ENCODE results near the gene TRNAU1AP. TPM values are rescaled to one million over a fixed set of nuclear protein-coding genes. Genes with fewer than 3 reads are reported as not detected.
"Not testable (repeated sequence)": the region's sequence is repeated elsewhere in the genome, so short reads cannot be mapped to it uniquely, and the experiment has no call there.

The TRNAU1AP gene
- total RNA-seq, 4 donors from 2014 or later = 19.4 to 34.1 (median 23.2) TPM

DNA sequence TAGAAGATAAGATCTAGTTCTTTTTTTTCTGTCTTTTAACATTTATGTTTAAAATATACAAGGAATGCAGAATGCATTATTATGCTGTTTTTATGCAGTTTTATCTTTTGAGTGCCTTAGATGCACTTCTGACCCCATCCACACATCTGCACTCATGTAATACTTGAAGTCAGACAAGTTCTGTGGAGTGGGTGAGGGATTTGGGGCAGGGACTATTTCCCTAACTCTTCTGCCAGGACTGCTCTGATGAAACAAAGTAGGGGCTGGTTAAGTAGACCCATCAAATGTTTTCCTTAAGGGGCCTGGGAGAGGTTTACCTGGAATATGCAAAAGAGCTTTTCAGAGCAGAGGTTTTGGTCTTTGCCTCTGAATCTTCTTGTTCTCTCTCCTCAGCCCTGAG is 11.4 kb downstream of the TRNAU1AP start:
- Histone ChIP-seq H3K27ac (replicated peaks in 1 of 4) (no peak overlapping the region), H3K36me3 (peaks cover 87 to 100% (median 100%) of the 10 kb centered on the region in 4 donors), H3K4me3 (no peak overlapping the region), H3K27me3 (no peaks in the 10 kb centered on the region), H3K9me3 (no peaks in the 10 kb centered on the region), H3K4me1 (no peaks in the 10 kb centered on the region)
- TF ChIP-seq POLR2A (IDR thresholded peaks at IDR 0.05; ENCODE audit: low read depth) (no peak), POLR2AphosphoS5 (IDR thresholded peaks at IDR 0.05) (no peak), EP300 (IDR thresholded peaks at IDR 0.05) (no peak)
- TF ChIP-seq, protein P1, sequence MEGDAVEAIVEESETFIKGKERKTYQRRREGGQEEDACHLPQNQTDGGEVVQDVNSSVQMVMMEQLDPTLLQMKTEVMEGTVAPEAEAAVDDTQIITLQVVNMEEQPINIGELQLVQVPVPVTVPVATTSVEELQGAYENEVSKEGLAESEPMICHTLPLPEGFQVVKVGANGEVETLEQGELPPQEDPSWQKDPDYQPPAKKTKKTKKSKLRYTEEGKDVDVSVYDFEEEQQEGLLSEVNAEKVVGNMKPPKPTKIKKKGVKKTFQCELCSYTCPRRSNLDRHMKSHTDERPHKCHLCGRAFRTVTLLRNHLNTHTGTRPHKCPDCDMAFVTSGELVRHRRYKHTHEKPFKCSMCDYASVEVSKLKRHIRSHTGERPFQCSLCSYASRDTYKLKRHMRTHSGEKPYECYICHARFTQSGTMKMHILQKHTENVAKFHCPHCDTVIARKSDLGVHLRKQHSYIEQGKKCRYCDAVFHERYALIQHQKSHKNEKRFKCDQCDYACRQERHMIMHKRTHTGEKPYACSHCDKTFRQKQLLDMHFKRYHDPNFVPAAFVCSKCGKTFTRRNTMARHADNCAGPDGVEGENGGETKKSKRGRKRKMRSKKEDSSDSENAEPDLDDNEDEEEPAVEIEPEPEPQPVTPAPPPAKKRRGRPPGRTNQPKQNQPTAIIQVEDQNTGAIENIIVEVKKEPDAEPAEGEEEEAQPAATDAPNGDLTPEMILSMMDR (IDR thresholded peaks at IDR 0.05) = no peak
- DNase-seq (ENCODE audit: extremely low spot score) = no peak
- intact Hi-C loops (cut with DNase I) = no loop called here

DNA sequence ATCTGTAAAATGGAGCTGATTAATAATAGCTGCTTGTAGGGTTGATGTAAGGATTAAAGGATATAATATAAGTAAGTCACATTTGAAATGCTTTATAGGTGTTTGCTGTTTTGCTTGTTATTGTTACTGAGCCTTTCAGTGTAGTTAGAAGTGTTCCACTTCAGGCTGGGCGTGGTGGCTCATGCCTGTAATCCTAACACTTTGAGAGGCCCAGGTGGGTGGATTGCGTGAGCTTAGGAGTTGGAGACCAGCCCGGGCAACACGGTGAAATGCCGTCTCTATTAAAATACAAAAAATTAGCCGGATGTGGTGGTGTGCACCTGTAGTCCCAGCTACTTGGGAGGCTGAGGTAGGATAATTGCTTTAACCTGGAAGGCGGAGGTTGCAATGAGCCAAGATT is 12.2 kb downstream of the TRNAU1AP start:
- no peak for DNase-seq (ENCODE audit: extremely low spot score)
- no peaks in the 10 kb centered on the region for H3K9me3 ChIP-seq
- intact Hi-C loops (cut with DNase I) = no loop called here
- no peak overlapping the region for H3K4me3 ChIP-seq
- peaks cover 84 to 100% (median 96%) of the 10 kb centered on the region in 4 donors for H3K36me3 ChIP-seq
- H3K4me1 ChIP-seq = no peaks in the 10 kb centered on the region
- 100% methylated on average over 7 of the region's 7 CpGs for WGBS
- TF ChIP-seq POLR2A (IDR thresholded peaks at IDR 0.05; ENCODE audit: low read depth) (no peak), POLR2AphosphoS5 (IDR thresholded peaks at IDR 0.05) (no peak)
- no peak overlapping the region for H3K27ac ChIP-seq (replicated peaks in 1 of 4)
- H3K27me3 ChIP-seq = no peaks in the 10 kb centered on the region

DNA sequence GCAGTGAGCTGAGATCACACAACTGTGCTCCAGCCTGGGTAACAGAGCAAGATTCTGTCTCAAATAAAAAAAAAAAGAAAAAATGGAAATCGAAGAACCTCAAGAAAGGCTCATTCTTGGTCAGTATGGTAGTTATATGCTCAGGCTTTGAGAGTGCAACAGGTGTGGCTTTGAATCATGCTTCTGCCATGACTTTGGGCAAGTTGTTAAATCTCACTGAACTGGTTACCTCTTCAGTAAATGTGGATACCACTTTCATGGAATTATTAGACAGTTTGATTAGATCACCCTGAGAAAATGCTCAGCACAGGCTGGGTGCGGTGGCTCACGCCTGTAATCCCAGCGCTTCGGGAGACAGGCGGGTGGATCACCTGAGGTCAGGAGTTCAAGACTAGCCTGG is 12.8 kb downstream of the TRNAU1AP start:
- intact Hi-C loops (cut with DNase I) = no loop called here
- 87% methylated on average over 6 of the region's 6 CpGs for WGBS
- no peak for TF ChIP-seq POLR2A (IDR thresholded peaks at IDR 0.05; ENCODE audit: low read depth)
- TF ChIP-seq, protein P1 (IDR thresholded peaks at IDR 0.05) = no peak
- TF ChIP-seq EP300 (IDR thresholded peaks at IDR 0.05) = no peak
- no peak for TF ChIP-seq POLR2AphosphoS5 (IDR thresholded peaks at IDR 0.05)

DNA sequence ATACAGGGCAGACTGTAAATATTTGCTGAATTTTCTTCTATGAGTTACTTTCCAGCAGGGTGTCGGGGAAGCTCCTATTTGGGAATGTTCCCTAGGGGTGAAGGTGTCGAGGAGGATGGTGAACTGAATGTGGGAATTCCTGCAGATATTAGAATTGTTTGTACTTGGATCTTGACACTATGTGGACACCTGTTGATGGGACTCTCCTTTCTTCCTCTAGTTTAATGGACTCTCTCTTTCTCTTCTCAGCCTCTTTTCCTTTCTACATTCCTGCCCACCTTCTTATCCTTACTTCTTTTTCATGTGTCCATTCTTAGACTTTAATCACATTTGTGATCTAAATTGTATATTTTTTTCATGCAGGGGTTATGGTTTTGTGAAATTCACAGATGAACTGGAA is 14.0 kb downstream of the TRNAU1AP start:
- H3K9me3 ChIP-seq = no peaks in the 10 kb centered on the region
- H3K27ac ChIP-seq (replicated peaks in 1 of 4) = no peak overlapping the region
- no peaks in the 10 kb centered on the region for H3K4me1 ChIP-seq
- 100% methylated on average over 2 of the region's 2 CpGs for WGBS
- H3K27me3 ChIP-seq = no peaks in the 10 kb centered on the region
- peaks cover 74 to 100% (median 94%) of the 10 kb centered on the region in 4 donors for H3K36me3 ChIP-seq
- no peak for DNase-seq (ENCODE audit: extremely low spot score)
- H3K4me3 ChIP-seq = no peak overlapping the region
- intact Hi-C loops (cut with DNase I) = no loop called here
- TF ChIP-seq, protein P1 (IDR thresholded peaks at IDR 0.05) = no peak

More for the DNA sequence above, 12.8 kb downstream of the TRNAU1AP start:
- no peaks in the 10 kb centered on the region for H3K4me1 ChIP-seq
- no peak overlapping the region for H3K27ac ChIP-seq (replicated peaks in 1 of 4)
- H3K9me3 ChIP-seq = no peaks in the 10 kb centered on the region
- H3K27me3 ChIP-seq = no peaks in the 10 kb centered on the region
- peaks cover 84 to 100% (median 94%) of the 10 kb centered on the region in 4 donors for H3K36me3 ChIP-seq
- no peak for DNase-seq (ENCODE audit: extremely low spot score)
- H3K4me3 ChIP-seq = no peak overlapping the region

DNA sequence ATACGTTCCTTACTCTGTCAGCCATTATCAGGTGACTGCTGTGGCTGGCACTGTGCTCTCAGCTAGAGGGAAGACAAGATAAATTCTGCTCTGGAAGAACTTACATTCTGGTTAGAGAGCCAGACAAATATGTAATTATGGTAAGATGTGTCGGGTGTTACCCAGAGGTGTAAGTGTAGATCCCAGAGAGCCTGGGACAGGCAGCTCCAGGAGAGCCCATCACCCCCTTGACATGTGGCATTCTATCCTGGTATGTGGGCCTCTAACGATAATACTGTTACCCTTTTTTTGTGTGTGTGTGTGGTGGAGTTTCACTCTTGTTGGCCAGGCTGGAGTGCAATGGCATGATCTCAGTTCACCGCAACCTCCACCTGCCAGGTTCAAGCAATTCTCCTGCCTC is 19.0 kb downstream of the TRNAU1AP start:
- H3K36me3 ChIP-seq = peaks cover 51 to 100% (median 92%) of the 10 kb centered on the region in 4 donors
- intact Hi-C loops (cut with DNase I) = no loop called here
- 79% methylated on average over 4 of the region's 4 CpGs for WGBS

DNA sequence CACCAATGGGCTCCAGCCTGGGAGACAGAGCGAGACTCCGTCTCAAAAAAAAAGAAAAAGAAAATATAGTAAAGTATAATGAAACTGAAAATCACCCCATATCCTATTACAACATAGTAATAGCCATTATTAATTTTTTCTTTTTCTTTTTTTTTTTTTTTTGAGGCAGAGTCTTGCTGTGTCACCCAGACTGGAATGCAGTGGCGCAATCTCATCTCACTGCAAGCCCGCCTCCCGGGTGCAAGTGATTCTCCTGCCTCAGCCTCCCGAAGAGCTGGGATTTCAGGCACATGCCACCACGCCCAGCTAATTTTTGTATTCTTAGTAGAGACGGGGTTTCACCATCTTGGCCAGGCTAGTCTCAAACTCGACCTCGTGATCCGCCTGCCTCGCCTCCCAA is 20.0 kb downstream of the TRNAU1AP start:
- intact Hi-C loops (cut with DNase I) = not testable (repeated sequence)

More for the DNA sequence above, 19.0 kb downstream of the TRNAU1AP start:
- no peak for TF ChIP-seq EP300 (IDR thresholded peaks at IDR 0.05)
- no peak for TF ChIP-seq POLR2AphosphoS5 (IDR thresholded peaks at IDR 0.05)
- TF ChIP-seq POLR2A (IDR thresholded peaks at IDR 0.05; ENCODE audit: low read depth) = no peak
- TF ChIP-seq, protein P1 (IDR thresholded peaks at IDR 0.05) = no peak
- Histone ChIP-seq H3K4me1 (no peaks in the 10 kb centered on the region), H3K4me3 (no peak overlapping the region), H3K27me3 (no peaks in the 10 kb centered on the region), H3K27ac (replicated peaks in 1 of 4) (no peak overlapping the region), H3K9me3 (no peaks in the 10 kb centered on the region)
- no peak for DNase-seq (ENCODE audit: extremely low spot score)

More for the DNA sequence above, 20.0 kb downstream of the TRNAU1AP start:
- H3K4me3 ChIP-seq; H3K27me3 ChIP-seq; H3K27ac ChIP-seq (replicated peaks in 1 of 4); H3K4me1 ChIP-seq; H3K9me3 ChIP-seq; DNase-seq (ENCODE audit: extremely low spot score): not testable (repeated sequence)
- WGBS = 88% methylated on average over 12 of the region's 12 CpGs
- H3K36me3 ChIP-seq = peaks cover 49 to 100% (median 92%) of the 10 kb centered on the region in 4 donors
